COR-L47 (cell line): ENCODE results near the gene PAK5.

ENCODE experiments used
- DNase-seq: peaks from one replicate; lab custom pipeline; 2025; lab: John Stamatoyannopoulos, UW

PAK5 gene

DNA sequence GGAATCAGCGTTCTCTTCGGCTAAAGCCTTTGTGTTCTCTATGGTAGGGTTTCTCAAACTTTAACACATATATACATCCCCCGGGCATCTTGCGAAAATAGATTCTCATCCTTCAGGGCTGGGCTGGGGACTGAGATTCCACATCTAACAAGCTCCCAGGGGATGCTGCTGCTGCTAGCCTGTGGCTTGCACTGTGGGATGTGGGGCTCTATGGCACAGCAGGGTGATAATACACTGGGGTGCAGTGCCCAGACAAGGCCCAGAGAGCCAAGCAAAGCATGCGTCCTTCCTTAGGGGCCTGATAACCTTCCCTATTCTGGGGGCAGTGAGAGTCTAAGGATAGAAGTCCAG is 222.4 kb downstream of the PAK5 start:
- no peak for DNase-seq

- no peak for DNase-seq
These were observed 223.0 kb downstream of the PAK5 start for GRCh38 chr20:9615766-9616454.

DNA sequence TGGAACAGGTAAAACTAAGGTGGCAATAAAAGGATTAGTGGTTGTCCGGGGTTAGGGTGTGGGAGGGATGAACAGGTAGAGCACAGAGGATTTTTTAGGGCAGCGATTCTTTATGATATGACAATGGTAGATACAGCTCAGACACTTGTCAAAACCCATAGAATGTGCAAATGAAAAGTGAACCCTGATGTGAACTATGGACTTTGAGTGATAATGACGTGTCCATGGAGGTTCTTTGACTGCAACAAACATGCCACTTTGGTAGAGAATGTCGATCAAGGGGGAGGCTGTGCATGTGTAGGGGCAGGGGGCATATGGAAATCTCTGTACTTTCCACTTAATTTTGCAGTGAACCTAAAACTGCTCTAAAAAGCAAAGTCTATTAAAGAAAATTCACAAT is 223.8 kb downstream of the PAK5 start:
- DNase-seq, result no peak

DNA sequence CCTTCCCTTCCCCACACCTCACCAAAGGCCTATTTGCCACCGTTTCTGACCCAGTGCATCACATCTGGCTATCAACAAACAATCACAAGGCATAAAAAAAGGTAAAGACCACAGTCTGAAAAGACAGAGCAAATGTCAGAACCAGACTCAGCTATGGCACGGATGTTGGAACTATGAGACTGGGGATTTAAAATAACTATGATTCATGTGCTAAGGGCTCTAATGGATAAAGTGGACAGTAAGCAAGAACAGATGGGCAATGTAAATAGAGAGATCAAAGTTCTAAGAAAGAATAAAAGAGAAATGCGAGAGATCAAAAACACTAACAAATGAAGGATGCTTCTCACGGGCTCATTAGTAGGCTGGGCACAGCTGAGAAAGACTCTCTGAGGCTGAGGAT is 225.0 kb downstream of the PAK5 start:
- DNase-seq, result no peak

GRCh38 chr20:9611921-9612320 is 227.0 kb downstream of the PAK5 start:
- DNase-seq, result no peak

- DNase-seq, result no peak
These were observed 228.2 kb downstream of the PAK5 start for GRCh38 chr20:9610665-9611064.

- DNase-seq, result peak; percentile 45
These were observed 228.9 kb downstream of the PAK5 start for GRCh38 chr20:9609887-9610502.

- DNase-seq, result no peak
These were observed 230.1 kb downstream of the PAK5 start for GRCh38 chr20:9608639-9609340.

DNA sequence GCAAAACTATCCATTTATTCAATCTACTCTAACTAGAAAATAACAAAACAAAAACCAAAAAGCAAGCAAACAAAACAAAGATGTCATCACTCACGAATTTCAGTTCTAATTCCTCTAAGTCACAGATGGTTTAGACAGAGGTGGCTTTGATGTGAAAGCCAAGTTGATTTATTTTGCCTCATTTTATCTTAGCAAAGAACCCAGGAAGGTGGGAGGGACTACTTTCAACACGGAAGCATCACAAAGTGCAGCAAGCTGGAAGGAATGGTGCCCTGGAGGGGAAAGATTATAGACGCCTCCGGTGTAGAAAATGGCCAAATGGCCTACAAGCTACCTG is 236.1 kb downstream of the PAK5 start:
- DNase-seq, result no peak

- no peak for DNase-seq
These were observed 238.3 kb downstream of the PAK5 start for GRCh38 chr20:9600562-9600961.

DNA sequence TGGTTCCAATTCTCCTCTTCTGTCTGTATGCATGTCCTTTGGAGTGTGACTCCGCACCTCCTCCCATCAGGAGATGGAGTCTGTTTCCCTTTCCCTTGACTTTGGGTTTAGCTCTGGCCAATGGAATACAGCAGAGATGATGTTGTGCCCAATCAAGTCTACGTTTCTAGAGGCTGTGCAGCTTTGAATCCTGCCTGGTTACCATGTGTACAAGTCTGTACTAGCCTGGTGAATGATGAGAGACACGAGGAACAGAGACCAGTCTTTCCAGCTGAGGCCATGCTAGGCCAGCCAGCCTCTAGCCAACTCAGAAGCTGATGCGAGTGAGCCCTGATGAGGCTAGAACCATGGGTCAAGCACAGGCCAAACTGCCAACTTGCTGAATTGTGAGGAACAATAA is 241.3 kb downstream of the PAK5 start:
- no peak for DNase-seq

DNA sequence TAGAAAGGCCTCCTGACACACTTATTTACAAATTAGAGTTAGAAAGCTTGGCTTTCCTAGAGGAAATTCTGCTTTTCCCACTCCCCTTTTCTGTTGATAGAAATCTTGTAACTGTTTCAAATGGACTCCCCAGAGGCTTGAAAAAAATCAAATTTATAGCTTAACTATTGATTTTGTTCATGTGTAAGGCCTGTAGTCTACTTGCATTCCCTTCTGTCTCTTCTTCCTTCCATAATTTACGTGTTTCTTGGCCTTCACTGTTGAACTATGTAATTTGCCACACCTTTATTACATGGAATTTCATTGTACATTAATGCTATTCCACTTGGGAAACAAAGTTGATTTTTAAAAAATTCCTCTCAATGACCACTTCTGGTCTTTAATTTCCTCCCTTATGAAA is 243.1 kb downstream of the PAK5 start:
- DNase-seq, result no peak

GRCh38 chr20:9594284-9594875 is 244.5 kb downstream of the PAK5 start:
- no peak for DNase-seq

GRCh38 chr20:9592419-9592818 is 246.5 kb downstream of the PAK5 start:
- no peak for DNase-seq

DNA sequence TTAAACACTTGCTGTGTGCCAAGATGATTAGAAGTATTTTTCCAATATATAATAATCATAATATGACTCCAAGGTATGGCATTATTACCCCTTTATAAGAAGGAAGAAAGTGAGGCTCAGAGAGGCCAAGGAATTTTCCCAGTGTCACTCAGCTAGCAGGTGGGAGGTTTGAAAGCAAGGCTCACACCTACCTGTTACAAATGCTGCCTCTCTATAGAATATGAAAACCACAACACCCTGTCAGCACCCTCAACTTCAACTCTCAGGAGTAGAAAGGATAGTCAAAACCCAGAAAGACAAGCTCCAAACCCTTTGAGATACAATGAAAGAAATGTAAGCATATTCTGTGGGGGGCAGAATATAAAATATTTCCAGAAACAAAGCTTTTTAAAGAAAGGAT is 247.8 kb downstream of the PAK5 start:
- no peak for DNase-seq

GRCh38 chr20:9590189-9590588 is 248.7 kb downstream of the PAK5 start:
- no peak for DNase-seq

DNA sequence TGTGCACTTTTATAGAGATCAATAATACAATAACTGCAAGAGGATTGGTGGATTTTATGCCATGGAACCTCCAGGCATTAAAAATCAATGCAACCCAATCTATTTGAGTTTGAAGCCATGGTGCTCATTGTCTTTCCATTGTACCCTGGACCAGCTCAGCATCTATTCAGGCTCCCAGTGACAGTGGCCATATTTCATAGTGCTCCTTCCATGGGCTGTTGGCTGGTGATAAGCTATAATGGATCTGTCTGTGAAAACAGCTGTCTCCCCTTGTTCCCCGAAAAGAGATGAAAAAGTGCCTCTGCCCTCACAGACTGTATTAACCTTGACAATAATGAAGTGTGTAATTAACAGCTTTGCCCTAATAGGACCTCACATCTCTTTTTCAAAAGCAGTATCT is 250.2 kb downstream of the PAK5 start:
- DNase-seq, result no peak

DNA sequence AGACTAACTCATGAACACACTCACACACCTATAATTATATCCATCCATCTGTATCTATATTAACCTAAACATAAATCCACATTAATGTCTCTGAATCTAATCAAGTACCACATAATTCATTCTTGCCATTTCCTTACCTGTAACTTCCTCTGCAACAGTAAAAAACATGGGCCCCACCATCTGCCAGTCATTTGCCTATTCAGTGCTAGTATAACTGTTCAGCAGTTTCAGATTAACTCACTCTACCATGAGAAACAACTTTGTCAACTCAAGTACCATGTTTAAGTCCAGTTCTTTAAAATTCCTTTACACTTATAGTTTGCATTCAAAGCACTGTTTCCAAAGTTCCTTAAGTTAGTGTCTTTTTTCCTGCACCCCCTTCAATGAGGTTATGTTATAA is 255.7 kb downstream of the PAK5 start:
- DNase-seq, result no peak

GRCh38 chr20:9582137-9582536 is 256.7 kb downstream of the PAK5 start:
- no peak for DNase-seq

GRCh38 chr20:9581509-9581908 is 257.4 kb downstream of the PAK5 start:
- no peak for DNase-seq

DNA sequence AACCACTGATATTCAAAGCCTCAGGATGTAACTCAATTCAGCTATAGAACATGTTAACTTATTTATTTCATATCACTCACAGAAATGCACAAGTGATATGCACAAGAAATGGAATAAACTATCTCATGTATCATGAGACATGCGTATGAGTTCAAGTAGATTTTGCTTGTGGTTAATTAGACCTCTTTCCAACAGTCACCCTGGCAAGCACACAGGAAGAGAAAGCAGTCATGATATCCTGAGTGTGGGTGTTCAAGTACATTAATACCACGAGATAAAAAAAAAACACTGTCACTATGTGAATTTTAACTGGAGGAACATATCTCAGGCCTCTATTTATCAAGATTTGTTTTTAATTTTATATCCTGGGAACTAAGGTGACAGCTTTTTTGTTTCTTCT is 260.3 kb downstream of the PAK5 start:
- DNase-seq, result no peak

DNA sequence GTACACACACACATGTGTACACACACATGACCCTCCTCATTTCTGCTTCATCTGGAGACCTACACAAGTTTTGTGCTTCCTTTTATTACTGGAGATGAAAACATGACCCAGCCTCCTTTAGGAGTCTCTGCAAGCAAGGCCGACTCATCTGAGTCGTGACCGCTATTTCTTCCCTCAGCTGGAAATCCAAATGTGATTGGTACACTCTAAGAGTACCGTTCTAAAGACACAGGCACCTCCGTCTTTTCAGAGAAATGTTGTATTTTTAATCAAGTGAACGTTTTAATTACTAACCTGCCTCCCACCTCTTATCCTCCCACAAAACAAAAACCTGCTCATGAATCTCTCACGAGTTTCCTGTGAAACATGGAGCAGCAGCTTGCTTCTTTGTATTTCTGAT is 261.5 kb downstream of the PAK5 start:
- DNase-seq, result no peak

GRCh38 chr20:9576695-9577094 is 262.2 kb downstream of the PAK5 start:
- no peak for DNase-seq
